ENCODE results near the gene CTNNA3.

Gene CTNNA3

DNA sequence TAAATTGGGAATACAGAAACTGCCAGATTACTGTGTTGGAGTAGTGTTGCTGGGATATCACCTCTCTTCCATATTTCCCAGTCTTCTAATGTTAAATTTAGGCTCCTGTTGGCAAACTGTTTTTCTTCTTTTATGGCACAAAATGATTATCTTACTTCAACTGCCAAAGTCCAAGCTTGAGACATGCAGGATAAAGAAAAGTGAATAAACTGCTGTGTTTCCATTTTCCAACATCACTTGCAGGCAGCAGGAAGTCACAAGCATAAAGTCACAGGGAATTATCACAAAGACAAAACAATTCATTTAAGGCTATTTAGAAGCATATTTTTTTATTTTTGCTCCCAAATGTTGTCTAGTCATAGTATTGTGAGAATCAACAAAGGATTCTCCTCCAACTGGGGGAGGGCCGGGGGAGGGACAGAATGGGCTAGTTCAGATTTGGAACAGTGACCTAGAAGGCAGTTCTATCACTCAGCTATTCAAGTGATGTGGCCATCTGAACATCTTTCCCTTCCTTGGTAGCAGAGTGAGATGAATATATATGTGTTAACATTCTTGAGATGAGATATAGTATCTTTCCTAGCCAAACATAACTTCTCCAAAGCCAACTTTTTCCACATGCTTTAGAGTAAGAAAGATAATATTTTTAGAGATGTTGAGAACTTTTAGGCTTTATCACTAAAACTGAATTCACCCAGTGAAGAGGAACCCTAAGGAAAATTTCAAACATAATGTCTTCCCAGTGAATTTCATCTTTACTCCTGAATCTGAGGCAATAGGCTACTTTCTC is 364.7 kb downstream of the CTNNA3 start:
- no peak for DNase-seq

DNA sequence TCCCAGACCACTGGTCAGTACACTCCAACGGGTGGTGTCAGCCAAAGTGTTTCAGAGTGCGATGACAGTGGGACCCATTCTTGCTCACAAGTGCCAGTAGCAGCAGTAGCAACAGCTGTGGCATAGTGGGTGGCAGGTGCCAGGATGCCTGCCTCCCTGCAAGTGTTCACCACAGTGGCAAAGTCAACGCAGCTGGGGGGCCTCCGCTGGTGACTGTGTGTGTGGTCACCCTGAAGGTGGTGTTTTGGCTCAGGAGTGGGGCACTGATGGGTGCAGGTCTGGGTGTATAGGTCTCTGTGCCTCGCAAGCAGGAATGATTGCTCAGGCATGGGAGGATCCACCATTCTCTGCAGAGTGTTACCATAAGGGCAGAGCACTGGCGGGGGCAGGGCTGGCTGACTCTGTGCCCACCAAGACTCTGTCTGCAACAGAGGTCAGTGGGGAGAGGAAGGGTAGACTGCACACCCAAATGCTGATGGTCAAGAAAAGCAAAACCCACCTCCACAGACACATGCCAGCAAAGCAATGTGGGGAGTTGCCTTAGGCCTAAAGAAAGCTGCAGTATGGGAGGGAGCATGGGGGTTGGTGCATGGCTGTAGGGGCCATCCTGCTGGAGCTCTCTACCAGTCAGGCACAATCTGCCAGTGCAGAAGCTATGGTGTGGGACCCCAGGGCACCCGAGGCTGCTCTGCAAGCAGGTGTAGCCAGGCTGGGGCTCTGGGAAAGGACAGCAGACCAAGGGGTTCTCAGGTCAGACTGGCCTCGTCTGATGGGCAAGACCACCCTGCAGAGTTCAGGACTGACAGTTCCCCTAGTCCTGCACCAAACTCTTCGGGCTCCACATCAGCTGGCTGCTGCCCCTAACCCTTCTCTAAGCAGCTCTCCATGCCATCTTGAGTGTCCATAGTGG is 368.1 kb downstream of the CTNNA3 start:
- peak in 1 of 58 donors; percentile 3 for DNase-seq

GRCh38 chr10:67319976-67320375 is 376.0 kb downstream of the CTNNA3 start:
- no peak for DNase-seq

DNA sequence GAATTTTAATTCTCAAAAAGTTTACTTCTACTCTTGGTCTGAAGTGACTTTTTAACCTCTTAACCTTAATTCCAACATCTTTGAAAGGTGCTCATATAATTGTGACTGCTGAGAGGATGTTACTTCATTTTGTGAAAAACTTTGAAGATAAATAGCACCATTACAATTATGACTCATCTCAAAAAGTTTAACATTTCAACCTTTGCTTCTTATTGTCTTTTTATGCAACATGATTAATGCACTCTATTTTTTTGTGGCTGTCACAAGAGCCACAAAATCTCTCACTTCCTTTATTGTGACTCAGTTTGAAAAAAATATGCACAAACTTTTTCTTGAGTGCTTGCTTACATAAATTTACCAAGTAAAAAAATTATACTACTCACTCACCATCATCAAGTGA is 387.1 kb downstream of the CTNNA3 start:
- no peak for DNase-seq

DNA sequence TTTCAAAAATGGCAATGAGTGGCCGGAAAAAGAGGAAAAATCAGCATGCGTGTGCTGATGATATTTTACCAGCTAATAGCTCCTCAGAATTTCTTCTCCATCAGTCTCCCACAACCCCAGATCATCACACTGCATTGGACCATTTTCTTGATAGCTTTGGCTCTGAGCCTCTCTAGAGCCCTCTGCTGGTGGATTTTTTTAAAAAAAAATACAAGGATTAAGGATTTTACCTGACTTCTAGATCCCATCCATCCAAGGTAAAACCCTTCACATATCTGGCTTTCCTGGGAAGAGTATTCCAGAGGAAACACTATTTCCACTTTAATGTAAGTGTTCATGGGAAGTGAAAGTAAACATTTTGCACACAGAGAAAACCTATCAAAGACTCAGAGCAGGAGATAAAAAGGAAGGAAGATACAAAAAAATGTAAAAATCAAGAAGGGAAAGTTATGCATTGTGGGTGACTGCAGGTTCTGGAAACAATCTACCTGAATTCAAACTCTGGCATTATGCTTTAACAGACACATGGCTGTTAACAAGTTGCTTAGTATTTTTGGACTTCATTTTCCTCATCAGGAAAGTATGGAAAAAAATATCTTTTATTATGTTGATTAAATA is 389.3 kb downstream of the CTNNA3 start:
- no peak for DNase-seq

GRCh38 chr10:67302701-67303100 is 393.3 kb downstream of the CTNNA3 start:
- DNase-seq, result no peak

DNA sequence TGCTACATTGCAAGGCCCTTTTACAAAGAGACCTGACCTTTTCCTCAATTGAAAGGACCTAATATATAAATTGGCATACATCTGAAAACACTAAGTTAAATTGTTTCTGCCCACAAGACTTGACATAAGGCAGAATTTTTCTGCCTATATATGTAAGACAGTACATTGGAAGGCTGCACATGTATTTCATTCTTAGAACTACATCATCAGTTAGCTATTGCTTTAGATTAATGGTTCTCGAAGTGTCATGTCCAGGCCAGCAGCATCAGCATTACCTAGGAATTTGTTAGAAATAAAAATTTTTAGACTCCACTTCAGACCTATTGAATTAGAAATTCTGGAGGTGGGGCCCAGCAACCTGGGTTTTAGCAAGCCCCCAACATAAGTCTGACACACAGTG is 396.2 kb downstream of the CTNNA3 start:
- no peak for DNase-seq

DNA sequence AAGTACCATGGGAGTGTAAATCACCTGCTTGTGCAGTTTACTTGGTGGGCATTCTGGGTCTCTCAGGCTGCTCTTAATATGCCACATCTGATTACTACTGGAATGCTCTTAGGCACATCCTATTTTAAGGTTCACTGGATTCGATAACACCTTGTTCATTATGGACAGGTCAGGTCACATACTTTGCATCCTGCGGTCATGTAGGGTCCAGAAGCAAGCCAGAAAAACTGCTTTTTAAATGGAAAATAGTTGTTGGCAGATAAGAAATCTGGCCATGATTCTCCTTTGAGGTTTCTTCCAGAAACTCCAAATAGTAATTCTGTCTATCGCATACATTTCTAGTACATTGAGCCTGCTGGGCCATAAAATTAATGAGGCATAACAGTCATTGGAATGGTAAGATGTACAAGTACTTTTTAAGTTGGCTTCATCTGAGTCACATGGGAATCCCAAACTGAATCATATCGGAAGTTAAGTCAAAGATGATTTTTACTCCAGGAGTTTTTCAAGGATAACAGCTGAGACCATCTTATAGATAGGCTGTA is 398.3 kb downstream of the CTNNA3 start:
- no peak for DNase-seq

DNA sequence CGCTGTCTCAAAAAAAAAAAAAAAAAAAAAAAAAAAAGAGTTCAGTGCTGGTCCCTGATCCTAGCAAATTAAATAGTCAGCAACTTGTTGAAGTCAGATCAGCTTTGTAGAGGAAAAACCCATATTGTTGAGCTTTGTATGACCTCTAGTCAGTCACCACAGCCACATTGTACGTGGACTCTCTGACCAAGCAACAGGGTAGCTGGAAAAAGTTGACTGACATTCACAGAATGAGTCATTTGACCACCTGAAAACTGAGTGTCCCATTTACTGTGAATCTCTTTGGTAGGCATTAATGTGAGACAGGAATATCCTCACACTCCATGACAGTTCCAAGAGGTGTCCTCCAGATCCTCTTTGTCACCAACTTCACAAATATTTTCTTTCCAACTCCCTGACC is 399.1 kb downstream of the CTNNA3 start:
- no peak for DNase-seq

- no peak for DNase-seq
Observed at GRCh38 chr10:67288688-67289410, 407.1 kb downstream of the CTNNA3 start.

- no peak for DNase-seq
Observed at GRCh38 chr10:67284589-67284988, 411.4 kb downstream of the CTNNA3 start.

GRCh38 chr10:67282871-67283270 is 413.1 kb downstream of the CTNNA3 start:
- DNase-seq, result no peak

DNA sequence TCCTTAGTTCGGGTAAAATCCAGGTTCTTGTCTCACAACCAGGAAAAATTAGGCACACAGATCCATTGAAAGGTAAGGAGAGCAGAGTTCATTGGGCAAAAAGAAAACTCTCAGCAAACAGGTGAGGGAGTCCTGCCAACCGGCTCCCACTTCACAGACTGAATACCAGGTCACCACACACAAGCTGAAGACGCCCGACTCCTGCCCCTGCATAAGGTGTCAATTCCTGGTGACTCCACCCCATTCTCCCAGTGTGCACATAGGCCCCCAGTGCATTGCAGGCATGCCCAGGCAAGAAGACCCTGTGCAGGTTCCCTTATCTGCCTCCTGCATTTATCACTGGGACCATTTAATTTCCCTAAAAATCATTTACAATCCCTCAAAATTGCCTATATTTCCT is 415.6 kb downstream of the CTNNA3 start:
- DNase-seq, result no peak

GRCh38 chr10:67277402-67277801 is 418.6 kb downstream of the CTNNA3 start:
- DNase-seq, result no peak

DNA sequence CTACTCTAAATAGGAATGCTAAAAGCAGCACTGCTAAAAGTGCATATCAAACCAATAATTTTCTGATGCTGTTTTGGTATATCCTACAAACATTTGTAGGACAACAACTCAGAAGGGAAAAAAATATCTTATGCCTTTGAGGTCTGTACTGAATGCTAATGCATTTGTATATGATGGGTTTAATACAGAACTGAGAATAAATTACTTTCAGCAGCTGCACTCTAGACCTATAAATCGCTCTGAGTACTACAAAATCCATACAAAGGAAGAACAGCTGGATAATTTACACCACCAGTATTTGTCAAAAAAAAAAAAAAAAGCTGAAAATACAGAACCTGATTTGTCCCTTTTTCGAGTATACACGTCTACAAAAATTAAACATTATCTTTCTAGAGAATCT is 426.2 kb downstream of the CTNNA3 start:
- DNase-seq, result no peak

DNA sequence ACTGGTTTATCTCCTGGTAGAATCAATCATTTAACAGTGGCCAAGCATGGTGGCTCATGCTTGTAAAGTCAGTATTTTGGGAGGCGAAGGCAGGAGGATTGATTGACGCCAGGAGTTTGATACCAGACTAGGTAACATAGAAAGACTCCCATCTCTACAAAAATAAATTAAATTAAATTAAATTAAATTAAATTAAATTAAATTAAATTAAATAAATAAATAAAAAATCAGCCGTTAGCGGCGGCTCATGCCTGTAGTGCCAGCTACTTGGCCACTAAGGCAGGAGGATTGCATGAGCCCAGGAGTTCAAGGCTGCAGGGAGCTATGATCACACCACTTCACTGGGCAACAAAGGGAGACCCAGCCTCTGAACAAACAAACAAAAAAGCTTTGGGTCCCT is 427.8 kb downstream of the CTNNA3 start:
- DNase-seq, result no peak

DNA sequence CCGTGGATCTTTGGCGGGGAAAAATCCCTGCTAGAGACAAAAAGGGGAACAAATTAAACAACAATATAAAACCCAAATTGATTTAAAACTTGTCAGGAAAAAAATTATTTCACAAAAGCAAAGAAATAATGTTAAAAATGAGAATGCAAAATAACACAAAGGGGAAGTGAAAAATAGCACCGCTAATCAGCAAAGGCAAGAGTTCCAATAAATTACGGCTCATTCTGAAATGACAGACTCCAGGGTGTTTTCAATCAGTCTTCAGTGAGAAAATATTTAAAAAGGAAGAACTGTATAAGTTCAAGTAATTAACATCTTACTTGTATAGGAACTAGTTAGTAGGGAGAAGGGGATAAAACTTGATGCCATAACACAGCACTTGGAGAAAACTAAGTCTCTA is 433.3 kb downstream of the CTNNA3 start:
- DNase-seq, result no peak

GRCh38 chr10:67261300-67261797 is 434.6 kb downstream of the CTNNA3 start:
- DNase-seq, result no peak

DNA sequence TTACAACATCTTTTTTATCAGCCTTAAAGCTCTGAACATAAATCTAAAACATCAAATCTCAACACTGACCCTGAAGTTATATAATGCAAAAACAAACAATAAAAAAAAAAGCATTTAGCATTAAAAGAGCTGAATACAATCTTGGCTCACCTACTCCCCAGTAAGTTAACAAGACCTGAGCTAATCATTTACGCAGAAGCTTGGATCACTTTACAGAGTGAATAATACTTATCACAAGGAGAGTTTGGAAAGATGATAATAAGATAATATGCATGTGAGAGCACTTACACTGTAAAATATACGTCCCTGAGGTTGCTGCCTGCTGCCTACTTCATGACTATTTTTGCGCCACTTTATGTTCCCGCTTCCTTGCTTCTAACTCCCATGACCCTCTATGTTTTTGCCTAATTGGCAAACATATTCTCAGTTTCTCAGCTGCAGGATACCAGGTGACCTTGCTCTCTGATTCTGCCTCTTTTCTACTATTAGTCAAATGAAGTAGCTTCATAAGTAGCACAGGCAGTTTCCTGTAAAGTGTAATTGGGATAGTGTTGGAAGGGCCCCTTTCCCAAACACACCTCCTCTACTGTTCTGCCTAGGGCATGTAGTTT is 436.6 kb downstream of the CTNNA3 start:
- no peak for DNase-seq

DNA sequence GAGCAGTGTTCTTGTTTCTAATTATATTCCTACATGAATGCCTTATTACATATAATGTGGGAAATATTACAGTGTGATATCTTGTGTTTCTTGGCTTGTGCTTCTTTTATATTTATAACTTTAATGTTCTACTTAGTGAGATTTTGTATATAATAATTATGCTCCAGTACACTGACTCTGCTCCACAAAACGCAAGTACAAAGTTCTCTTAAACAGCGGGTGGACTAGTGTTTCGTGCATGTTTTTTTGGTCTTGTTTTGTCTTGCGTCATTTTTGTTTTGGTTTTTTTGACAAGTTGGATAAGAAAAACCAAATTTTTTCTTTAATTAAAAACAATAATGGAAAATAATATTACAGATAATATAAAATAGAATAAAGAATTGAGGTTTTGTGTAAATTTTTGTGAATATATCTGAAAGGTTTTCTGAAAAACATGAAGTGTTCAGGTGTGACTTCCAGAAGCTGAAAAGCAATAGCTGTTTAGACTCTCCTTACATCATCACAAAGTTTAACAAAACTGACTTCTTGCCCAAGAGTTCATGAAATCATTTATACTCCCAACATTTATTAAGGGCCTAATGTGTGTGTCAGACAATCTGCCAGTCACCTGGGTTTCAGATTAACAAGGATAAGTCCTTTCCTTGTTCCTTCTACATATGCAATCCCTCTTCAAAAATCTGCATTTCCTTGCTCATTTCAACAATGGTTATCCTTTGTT is 438.4 kb downstream of the CTNNA3 start:
- DNase-seq, result no peak
